ENCODE results near the gene KITLG. TPM values are rescaled to one million over a fixed set of nuclear protein-coding genes. Genes with fewer than 3 reads are reported as not detected.
"Not testable (repeated sequence)": the region's sequence is repeated elsewhere in the genome, so short reads cannot be mapped to it uniquely, and the experiment has no call there.

Gene KITLG
- total RNA-seq, 1 donor from 2014 or later: 21.7 TPM

DNA sequence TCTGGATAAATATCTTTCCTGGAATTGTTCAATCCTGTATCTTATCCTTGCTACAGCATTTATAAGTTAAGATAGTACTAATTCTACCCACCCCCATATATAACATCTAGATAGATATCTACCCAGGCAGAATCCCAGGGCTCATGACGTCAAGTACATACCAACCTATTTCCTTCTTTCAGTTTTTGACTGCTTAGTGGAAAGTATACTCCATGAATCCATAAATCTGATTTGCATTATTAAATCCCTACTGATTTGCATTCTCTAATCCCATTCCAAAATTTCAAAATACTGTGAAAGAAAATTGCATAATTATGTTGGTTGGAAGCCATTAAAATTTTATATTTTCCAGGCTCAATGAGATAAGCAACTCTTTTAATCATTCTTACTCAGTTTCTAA, 111.7 kb downstream of the KITLG start:
- H3K9ac ChIP-seq (ENCODE audit: low read length): no peak overlapping the region
- no peak overlapping the region for H3K4me3 ChIP-seq (ENCODE audit: insufficient read depth, low read depth, low read length)
- no peak overlapping the region for H3K4me2 ChIP-seq (ENCODE audit: low read length)
- Mint-ChIP-seq H3K27ac (ENCODE audit: unreplicated experiment) (no peak overlapping the region), H3K4me3 (ENCODE audit: unreplicated experiment) (no peak overlapping the region), H3K36me3 (ENCODE audit: low read depth, unreplicated experiment) (peaks cover 4% of the 10 kb centered on the region), H3K27me3 (ENCODE audit: low read depth, unreplicated experiment) (no peaks in the 10 kb centered on the region), H3K4me1 (ENCODE audit: low read depth, unreplicated experiment) (peaks cover 20% of the 10 kb centered on the region), H3K9me3 (ENCODE audit: unreplicated experiment) (peaks cover 17% of the 10 kb centered on the region)
- no peaks in the 10 kb centered on the region for H3K36me3 ChIP-seq (ENCODE audit: insufficient read depth, low read length)
- no peak overlapping the region for H2AFZ ChIP-seq (ENCODE audit: low read depth, low read length)
- DNase-seq (ENCODE audit: low read depth) (no peak), FAIRE-seq (no peak)
- H3K27ac ChIP-seq (ENCODE audit: low read depth, low read length): no peak overlapping the region
- H3K27me3 ChIP-seq (ENCODE audit: insufficient read depth, low read length): no peaks in the 10 kb centered on the region
- no peaks in the 10 kb centered on the region for H4K20me1 ChIP-seq (ENCODE audit: insufficient read depth, low read length)
- peaks cover 23% of the 10 kb centered on the region for H3K4me1 ChIP-seq (ENCODE audit: insufficient read depth, low read length)
- H3K79me2 ChIP-seq (ENCODE audit: insufficient read depth, low read length): no peaks in the 10 kb centered on the region
- no peaks in the 10 kb centered on the region for H3K9me3 ChIP-seq (ENCODE audit: insufficient read depth, low read depth, low read length)
- TF ChIP-seq EZH2 (IDR thresholded peaks at IDR 0.05; ENCODE audit: insufficient read depth, low read length): no peak
- TF ChIP-seq, protein P1, sequence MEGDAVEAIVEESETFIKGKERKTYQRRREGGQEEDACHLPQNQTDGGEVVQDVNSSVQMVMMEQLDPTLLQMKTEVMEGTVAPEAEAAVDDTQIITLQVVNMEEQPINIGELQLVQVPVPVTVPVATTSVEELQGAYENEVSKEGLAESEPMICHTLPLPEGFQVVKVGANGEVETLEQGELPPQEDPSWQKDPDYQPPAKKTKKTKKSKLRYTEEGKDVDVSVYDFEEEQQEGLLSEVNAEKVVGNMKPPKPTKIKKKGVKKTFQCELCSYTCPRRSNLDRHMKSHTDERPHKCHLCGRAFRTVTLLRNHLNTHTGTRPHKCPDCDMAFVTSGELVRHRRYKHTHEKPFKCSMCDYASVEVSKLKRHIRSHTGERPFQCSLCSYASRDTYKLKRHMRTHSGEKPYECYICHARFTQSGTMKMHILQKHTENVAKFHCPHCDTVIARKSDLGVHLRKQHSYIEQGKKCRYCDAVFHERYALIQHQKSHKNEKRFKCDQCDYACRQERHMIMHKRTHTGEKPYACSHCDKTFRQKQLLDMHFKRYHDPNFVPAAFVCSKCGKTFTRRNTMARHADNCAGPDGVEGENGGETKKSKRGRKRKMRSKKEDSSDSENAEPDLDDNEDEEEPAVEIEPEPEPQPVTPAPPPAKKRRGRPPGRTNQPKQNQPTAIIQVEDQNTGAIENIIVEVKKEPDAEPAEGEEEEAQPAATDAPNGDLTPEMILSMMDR (IDR thresholded peaks at IDR 0.05; ENCODE audit: insufficient read depth, low read depth, low read length): no peak

DNA sequence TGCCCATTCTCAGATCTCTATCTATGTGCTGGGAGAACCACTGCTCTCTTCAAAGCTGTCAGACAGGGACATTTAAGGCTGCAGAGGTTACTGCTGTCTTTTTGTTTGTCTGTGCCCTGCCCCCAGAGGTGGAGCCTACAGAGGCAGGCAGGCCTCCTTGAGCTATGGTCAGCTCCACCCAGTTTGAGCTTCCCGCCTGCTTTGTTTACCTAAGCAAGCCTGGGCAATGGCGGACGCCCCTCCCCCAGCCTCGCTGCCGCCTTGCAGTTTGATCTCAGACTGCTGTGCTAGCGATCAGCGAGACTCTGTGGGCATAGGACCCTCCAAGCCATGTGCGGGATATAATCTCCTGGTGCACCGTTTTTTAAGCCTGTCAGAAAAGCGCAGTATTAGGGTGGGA, 113.6 kb downstream of the KITLG start:
- H3K27ac ChIP-seq (ENCODE audit: low read depth, low read length); H3K27me3 Mint-ChIP-seq (ENCODE audit: low read depth, unreplicated experiment); H2AFZ ChIP-seq (ENCODE audit: low read depth, low read length); H3K36me3 Mint-ChIP-seq (ENCODE audit: low read depth, unreplicated experiment); H3K4me1 Mint-ChIP-seq (ENCODE audit: low read depth, unreplicated experiment); H3K79me2 ChIP-seq (ENCODE audit: insufficient read depth, low read length); H3K9me3 ChIP-seq (ENCODE audit: insufficient read depth, low read depth, low read length); H3K4me3 ChIP-seq (ENCODE audit: insufficient read depth, low read depth, low read length); H3K4me1 ChIP-seq (ENCODE audit: insufficient read depth, low read length); H3K4me3 Mint-ChIP-seq (ENCODE audit: unreplicated experiment); H3K27ac Mint-ChIP-seq (ENCODE audit: unreplicated experiment); FAIRE-seq; H3K36me3 ChIP-seq (ENCODE audit: insufficient read depth, low read length); H4K20me1 ChIP-seq (ENCODE audit: insufficient read depth, low read length); DNase-seq (ENCODE audit: low read depth); H3K27me3 ChIP-seq (ENCODE audit: insufficient read depth, low read length); H3K4me2 ChIP-seq (ENCODE audit: low read length); H3K9ac ChIP-seq (ENCODE audit: low read length): not testable (repeated sequence)
- H3K9me3 Mint-ChIP-seq (ENCODE audit: unreplicated experiment): peaks cover 17% of the 10 kb centered on the region

DNA sequence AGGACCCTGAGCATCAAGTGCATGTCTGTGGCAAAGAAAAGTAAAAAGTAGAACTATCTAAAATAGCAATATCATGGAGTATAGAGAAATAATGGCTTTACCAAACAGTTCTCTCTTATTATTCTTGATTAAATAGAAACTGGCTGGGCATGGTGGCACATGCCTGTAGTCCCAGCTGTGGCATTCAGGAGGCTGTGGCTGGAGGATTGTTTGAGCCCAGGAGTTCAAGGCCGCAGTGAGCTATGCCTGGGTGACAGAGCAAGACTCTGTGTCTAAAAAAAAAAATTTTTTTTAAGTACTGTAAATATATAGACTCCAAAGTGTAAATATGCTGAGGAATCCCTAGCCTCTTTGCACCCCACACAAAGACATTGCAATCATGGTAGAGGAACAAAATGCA, 121.9 kb downstream of the KITLG start:
- DNase-seq (ENCODE audit: low read depth) (no peak), FAIRE-seq (no peak)
- TF ChIP-seq, protein P1 (IDR thresholded peaks at IDR 0.05; ENCODE audit: insufficient read depth, low read depth, low read length): no peak
- no peak for TF ChIP-seq EZH2 (IDR thresholded peaks at IDR 0.05; ENCODE audit: insufficient read depth, low read length)
- Histone ChIP-seq H3K9me3 (ENCODE audit: insufficient read depth, low read depth, low read length) (no peaks in the 10 kb centered on the region), H3K9ac (ENCODE audit: low read length) (no peak overlapping the region), H3K4me3 (ENCODE audit: insufficient read depth, low read depth, low read length) (no peak overlapping the region), H4K20me1 (ENCODE audit: insufficient read depth, low read length) (no peaks in the 10 kb centered on the region), H3K4me1 (ENCODE audit: insufficient read depth, low read length) (no peaks in the 10 kb centered on the region), H3K36me3 (ENCODE audit: insufficient read depth, low read length) (no peaks in the 10 kb centered on the region), H3K79me2 (ENCODE audit: insufficient read depth, low read length) (no peaks in the 10 kb centered on the region), H3K27me3 (ENCODE audit: insufficient read depth, low read length) (no peaks in the 10 kb centered on the region), H3K4me2 (ENCODE audit: low read length) (no peak overlapping the region), H3K27ac (ENCODE audit: low read depth, low read length) (no peak overlapping the region), H2AFZ (ENCODE audit: low read depth, low read length) (no peak overlapping the region)
- Mint-ChIP-seq H3K27me3 (ENCODE audit: low read depth, unreplicated experiment) (no peaks in the 10 kb centered on the region), H3K4me1 (ENCODE audit: low read depth, unreplicated experiment) (no peaks in the 10 kb centered on the region), H3K27ac (ENCODE audit: unreplicated experiment) (no peak overlapping the region), H3K4me3 (ENCODE audit: unreplicated experiment) (no peak overlapping the region), H3K9me3 (ENCODE audit: unreplicated experiment) (peaks cover 2% of the 10 kb centered on the region), H3K36me3 (ENCODE audit: low read depth, unreplicated experiment) (no peaks in the 10 kb centered on the region)

Data from astrocyte (in vitro differentiated cells and primary cell).